GM23338 (cell line): ENCODE data around the gene TLDC2. TPM values are rescaled to one million over a fixed set of nuclear protein-coding genes. Genes with fewer than 3 reads are reported as not detected.

Source experiments
- ATAC-seq: fragments of 200-7000 bp; cut with Tn5 transposase; 3 replicates; pipeline ENCODE4 v1.9.1; 2020
- DNase-seq: peaks from one replicate; pipeline ENCODE4 v3.0.0-alpha.2; 2015; ENCODE audit warnings: low spot score
- H2AFZ ChIP-seq: fragments of 200-600 bp; sonication (generic); 2 replicates; pipeline ENCODE4 v1.8.0; 2016; ENCODE audit warnings: antibody characterized with exemption, mild to moderate bottlenecking, moderate library complexity
- H3F3A ChIP-seq: fragments of 200-600 bp; sonication (generic); replicated peaks from 2 replicates; pipeline ENCODE4 v1.8.0; 2017; ENCODE audit warnings: antibody characterized with exemption, mixed run types, low read depth
- H3K27ac ChIP-seq: fragments of 200-600 bp; sonication (generic); 2 replicates; pipeline ENCODE4 v1.6.1; 2016; ENCODE audit warnings: low read depth
- H3K27me3 ChIP-seq: fragments of 200-600 bp; sonication (generic); 2 replicates; pipeline ENCODE4 v1.8.0; 2016; ENCODE audit warnings: mild to moderate bottlenecking, mixed run types, moderate library complexity; ENCODE audit not compliant: insufficient read depth
- H3K36me3 ChIP-seq: fragments of 200-600 bp; sonication (generic); 2 replicates; pipeline ENCODE4 v1.8.0; 2016; ENCODE audit warnings: mild to moderate bottlenecking; ENCODE audit not compliant: insufficient read depth
- H3K4me1 ChIP-seq: fragments of 200-600 bp; sonication (generic); 2 replicates; pipeline ENCODE4 v1.8.0; 2016; ENCODE audit warnings: mild to moderate bottlenecking, moderate library complexity; ENCODE audit not compliant: insufficient read depth
- H3K4me2 ChIP-seq: fragments of 200-600 bp; sonication (generic); 2 replicates; pipeline ENCODE4 v1.7.1; 2017; ENCODE audit warnings: mixed run types
- H3K4me3 ChIP-seq: fragments of 200-600 bp; sonication (generic); 2 replicates; pipeline ENCODE4 v1.6.1; 2016; ENCODE audit warnings: mixed run types
- H3K79me2 ChIP-seq: fragments of 200-600 bp; sonication (generic); replicated peaks from 2 replicates; pipeline ENCODE4 v1.8.0; 2017; ENCODE audit warnings: mild to moderate bottlenecking; ENCODE audit not compliant: insufficient read depth
- H3K9me2 ChIP-seq: fragments of 200-600 bp; sonication (generic); 2 replicates; pipeline ENCODE4 v1.8.0; 2017; ENCODE audit not compliant: insufficient read depth
- H4K20me1 ChIP-seq: fragments of 200-600 bp; sonication (generic); replicated peaks from 2 replicates; pipeline ENCODE4 v1.8.0; 2017; ENCODE audit warnings: mild to moderate bottlenecking; ENCODE audit not compliant: insufficient read depth
- H3K27ac Mint-ChIP-seq: 2 replicates; pipeline ENCODE4 v1.8.0; 2020; ENCODE audit warnings: inconsistent platforms, mild to moderate bottlenecking, moderate library complexity, mixed read lengths
- H3K27me3 Mint-ChIP-seq: 3 replicates; pipeline ENCODE4 v1.8.0; 2022; ENCODE audit warnings: low read depth, mild to moderate bottlenecking, moderate library complexity, mixed read lengths, inconsistent platforms; ENCODE audit not compliant: insufficient read depth, poor library complexity
- H3K36me3 Mint-ChIP-seq: 3 replicates; pipeline ENCODE4 v1.8.0; 2021; ENCODE audit warnings: low read depth, mild to moderate bottlenecking, inconsistent platforms, moderate library complexity, mixed read lengths
- H3K4me1 Mint-ChIP-seq: 3 replicates; pipeline ENCODE4 v1.8.0; 2020; ENCODE audit warnings: mild to moderate bottlenecking, inconsistent platforms, mixed read lengths
- H3K4me3 Mint-ChIP-seq: 3 replicates; pipeline ENCODE4 v1.8.0; 2021; ENCODE audit warnings: moderate library complexity, mild to moderate bottlenecking, inconsistent platforms, mixed read lengths
- H3K9me3 Mint-ChIP-seq: 3 replicates; pipeline ENCODE4 v1.8.0; 2020; ENCODE audit warnings: moderate library complexity, mild to moderate bottlenecking, inconsistent platforms, mixed read lengths
- CREB1 ChIP-seq: fragments of 250-450 bp; sonication (Bioruptor Pico); IDR thresholded peaks from 2 replicates; pipeline ENCODE4 v1.5.0; 2020; ENCODE audit warnings: low read depth, mild to moderate bottlenecking, moderate library complexity
- EZH2 ChIP-seq: fragments of 200-600 bp; sonication (generic); IDR thresholded peaks from one replicate; pipeline ENCODE4 v1.8.0; 2017; ENCODE audit warnings: antibody characterized with exemption, mild to moderate bottlenecking, low read depth; ENCODE audit not compliant: unreplicated experiment
- EZH2phosphoT487 ChIP-seq: fragments of 200-600 bp; sonication (generic); IDR thresholded peaks from one replicate; pipeline ENCODE4 v1.8.1; 2018; ENCODE audit warnings: antibody characterized with exemption; ENCODE audit not compliant: unreplicated experiment
- JUNB ChIP-seq: IDR thresholded peaks from one replicate; pipeline ENCODE4 v1.6.1; 2016; ENCODE audit warnings: antibody characterized with exemption; ENCODE audit not compliant: unreplicated experiment
- NANOG ChIP-seq: IDR thresholded peaks from 2 replicates; pipeline ENCODE4 v1.6.1; 2016; ENCODE audit warnings: antibody characterized with exemption, borderline replicate concordance
- POLR2AphosphoS5 ChIP-seq: IDR thresholded peaks from 2 replicates; pipeline ENCODE4 v1.6.1; 2016; ENCODE audit warnings: antibody characterized with exemption, low read depth
- STAT1 ChIP-seq: IDR thresholded peaks from one replicate; pipeline ENCODE4 v1.6.1; 2016; ENCODE audit warnings: antibody characterized with exemption; ENCODE audit not compliant: unreplicated experiment
- ZNF331 ChIP-seq: fragments of 250-450 bp; sonication (Bioruptor Pico); IDR thresholded peaks from 2 replicates; pipeline ENCODE4 v1.5.0; 2020; ENCODE audit warnings: low read depth, mild to moderate bottlenecking, moderate library complexity
- polyA plus RNA-seq: library from polyadenylated mRNA; unstranded; fragments of >200 nt; fragmentation: Nextera tagmentation; extraction: Ambion mirVana; gene quantifications from 2 replicates; pipeline ENCODE4 v1.2.1, GENCODE V29; 2016
- total RNA-seq: library from RNA; depleted of rRNA; stranded (reverse); fragments of >200 nt; shearing (Covaris generic); gene quantifications from 2 replicates; pipeline ENCODE4 v1.2.3, GENCODE V29; 2014
- TF ChIP-seq, protein P1 (sequence below): fragments of 250-450 bp; sonication (Bioruptor Pico); IDR thresholded peaks from 2 replicates; pipeline ENCODE4 v1.5.0; 2020; ENCODE audit warnings: mild to moderate bottlenecking, moderate library complexity
- TF ChIP-seq, protein P2 (sequence below): IDR thresholded peaks from 2 replicates; pipeline ENCODE4 v1.6.1; 2016; ENCODE audit warnings: antibody characterized with exemption
- TF ChIP-seq, protein P3 (sequence below): IDR thresholded peaks from one replicate; pipeline ENCODE4 v1.6.1; 2018; ENCODE audit warnings: antibody characterized with exemption; ENCODE audit not compliant: unreplicated experiment

TLDC2 gene
- total and polyA plus RNA-seq, 2 experiments from 2014 or later: 0.16 to 0.38 TPM

DNA sequence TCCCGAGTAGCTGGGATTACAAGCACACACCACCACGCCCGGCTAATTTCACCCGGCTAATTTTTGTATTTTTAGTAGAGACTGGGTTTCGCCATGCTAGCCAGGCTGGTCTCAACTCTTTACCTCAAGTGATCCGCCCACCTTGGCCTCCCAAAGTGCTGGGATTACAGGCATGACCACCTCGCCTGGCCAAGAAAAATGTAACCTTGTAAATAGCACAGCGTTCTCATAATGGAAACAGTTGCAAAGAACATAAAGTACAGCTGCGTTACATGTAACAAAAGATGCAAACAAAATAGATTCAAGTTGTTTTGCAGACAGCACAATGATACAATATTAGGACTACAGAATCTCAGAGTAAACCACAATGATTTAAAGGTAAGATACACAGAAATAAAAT lies 14.6 kb downstream of the TLDC2 start (continued):
- TF ChIP-seq, protein P1, sequence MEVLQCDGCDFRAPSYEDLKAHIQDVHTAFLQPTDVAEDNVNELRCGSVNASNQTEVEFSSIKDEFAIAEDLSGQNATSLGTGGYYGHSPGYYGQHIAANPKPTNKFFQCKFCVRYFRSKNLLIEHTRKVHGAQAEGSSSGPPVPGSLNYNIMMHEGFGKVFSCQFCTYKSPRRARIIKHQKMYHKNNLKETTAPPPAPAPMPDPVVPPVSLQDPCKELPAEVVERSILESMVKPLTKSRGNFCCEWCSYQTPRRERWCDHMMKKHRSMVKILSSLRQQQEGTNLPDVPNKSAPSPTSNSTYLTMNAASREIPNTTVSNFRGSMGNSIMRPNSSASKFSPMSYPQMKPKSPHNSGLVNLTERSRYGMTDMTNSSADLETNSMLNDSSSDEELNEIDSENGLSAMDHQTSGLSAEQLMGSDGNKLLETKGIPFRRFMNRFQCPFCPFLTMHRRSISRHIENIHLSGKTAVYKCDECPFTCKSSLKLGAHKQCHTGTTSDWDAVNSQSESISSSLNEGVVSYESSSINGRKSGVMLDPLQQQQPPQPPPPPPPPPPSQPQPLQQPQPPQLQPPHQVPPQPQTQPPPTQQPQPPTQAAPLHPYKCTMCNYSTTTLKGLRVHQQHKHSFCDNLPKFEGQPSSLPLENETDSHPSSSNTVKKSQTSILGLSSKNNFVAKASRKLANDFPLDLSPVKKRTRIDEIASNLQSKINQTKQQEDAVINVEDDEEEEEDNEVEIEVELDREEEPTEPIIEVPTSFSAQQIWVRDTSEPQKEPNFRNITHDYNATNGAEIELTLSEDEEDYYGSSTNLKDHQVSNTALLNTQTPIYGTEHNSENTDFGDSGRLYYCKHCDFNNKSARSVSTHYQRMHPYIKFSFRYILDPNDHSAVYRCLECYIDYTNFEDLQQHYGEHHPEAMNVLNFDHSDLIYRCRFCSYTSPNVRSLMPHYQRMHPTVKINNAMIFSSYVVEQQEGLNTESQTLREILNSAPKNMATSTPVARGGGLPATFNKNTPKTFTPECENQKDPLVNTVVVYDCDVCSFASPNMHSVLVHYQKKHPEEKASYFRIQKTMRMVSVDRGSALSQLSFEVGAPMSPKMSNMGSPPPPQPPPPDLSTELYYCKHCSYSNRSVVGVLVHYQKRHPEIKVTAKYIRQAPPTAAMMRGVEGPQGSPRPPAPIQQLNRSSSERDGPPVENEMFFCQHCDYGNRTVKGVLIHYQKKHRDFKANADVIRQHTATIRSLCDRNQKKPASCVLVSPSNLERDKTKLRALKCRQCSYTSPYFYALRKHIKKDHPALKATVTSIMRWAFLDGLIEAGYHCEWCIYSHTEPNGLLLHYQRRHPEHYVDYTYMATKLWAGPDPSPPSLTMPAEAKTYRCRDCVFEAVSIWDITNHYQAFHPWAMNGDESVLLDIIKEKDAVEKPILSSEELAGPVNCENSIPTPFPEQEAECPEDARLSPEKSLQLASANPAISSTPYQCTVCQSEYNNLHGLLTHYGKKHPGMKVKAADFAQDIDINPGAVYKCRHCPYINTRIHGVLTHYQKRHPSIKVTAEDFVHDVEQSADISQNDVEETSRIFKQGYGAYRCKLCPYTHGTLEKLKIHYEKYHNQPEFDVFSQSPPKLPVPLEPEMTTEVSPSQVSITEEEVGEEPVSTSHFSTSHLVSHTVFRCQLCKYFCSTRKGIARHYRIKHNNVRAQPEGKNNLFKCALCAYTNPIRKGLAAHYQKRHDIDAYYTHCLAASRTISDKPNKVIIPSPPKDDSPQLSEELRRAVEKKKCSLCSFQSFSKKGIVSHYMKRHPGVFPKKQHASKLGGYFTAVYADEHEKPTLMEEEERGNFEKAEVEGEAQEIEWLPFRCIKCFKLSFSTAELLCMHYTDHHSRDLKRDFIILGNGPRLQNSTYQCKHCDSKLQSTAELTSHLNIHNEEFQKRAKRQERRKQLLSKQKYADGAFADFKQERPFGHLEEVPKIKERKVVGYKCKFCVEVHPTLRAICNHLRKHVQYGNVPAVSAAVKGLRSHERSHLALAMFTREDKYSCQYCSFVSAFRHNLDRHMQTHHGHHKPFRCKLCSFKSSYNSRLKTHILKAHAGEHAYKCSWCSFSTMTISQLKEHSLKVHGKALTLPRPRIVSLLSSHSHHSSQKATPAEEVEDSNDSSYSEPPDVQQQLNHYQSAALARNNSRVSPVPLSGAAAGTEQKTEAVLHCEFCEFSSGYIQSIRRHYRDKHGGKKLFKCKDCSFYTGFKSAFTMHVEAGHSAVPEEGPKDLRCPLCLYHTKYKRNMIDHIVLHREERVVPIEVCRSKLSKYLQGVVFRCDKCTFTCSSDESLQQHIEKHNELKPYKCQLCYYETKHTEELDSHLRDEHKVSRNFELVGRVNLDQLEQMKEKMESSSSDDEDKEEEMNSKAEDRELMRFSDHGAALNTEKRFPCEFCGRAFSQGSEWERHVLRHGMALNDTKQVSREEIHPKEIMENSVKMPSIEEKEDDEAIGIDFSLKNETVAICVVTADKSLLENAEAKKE (CRISPR knock-in tag): no peak

DNA sequence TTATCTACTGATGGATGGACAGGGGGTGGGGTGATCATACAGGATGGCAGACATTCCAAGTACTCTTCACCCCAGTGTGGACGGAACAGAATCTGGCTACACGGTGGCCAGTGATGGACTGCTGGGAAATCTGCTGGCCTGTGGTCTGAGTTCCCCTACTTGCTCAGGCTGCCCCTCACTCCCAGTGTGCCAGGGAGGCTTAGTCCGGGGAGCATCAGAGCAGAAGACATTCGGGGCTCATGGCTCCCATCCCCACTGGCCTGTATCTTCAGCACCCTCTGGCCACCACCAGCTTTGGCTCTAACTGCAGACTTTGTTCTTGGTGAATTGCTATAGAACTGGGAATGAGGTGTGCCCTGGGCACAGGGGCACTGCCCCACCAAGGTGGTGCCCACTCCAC lies 15.3 kb downstream of the TLDC2 start:
- no peak for DNase-seq
- Mint-ChIP-seq H3K4me1 (peaks cover 13% of the 10 kb centered on the region), H3K27me3 (peaks cover 4% of the 10 kb centered on the region), H3K27ac (no peak overlapping the region), H3K9me3 (no peaks in the 10 kb centered on the region), H3K36me3 (peaks cover 3% of the 10 kb centered on the region; the same call in 1 of the 3 replicates), H3K4me3 (no peak overlapping the region)
- Histone ChIP-seq H2AFZ (no peak overlapping the region), H3F3A (0 out of 2 replicates have a peak, but pooled peaks cover 7% of the 10 kb centered on the region), H3K79me2 (no peaks in the 10 kb centered on the region), H3K4me3 (no peak overlapping the region), H3K4me2 (no peak overlapping the region), H3K36me3 (0 out of 2 replicates have a peak, but pooled peaks cover 4% of the 10 kb centered on the region), H3K9me2 (no peaks in the 10 kb centered on the region), H3K27me3 (no peaks in the 10 kb centered on the region), H3K27ac (no peak overlapping the region), H4K20me1 (no peaks in the 10 kb centered on the region; the same call in 1 of the 2 replicates), H3K4me1 (peaks cover 12% of the 10 kb centered on the region)
- TF ChIP-seq ZNF331 (no peak), EZH2 (no peak), JUNB (no peak), CREB1 (CRISPR knock-in tag) (no peak), NANOG (no peak), POLR2AphosphoS5 (no peak), EZH2phosphoT487 (no peak), STAT1 (no peak)
- TF ChIP-seq, protein P2, sequence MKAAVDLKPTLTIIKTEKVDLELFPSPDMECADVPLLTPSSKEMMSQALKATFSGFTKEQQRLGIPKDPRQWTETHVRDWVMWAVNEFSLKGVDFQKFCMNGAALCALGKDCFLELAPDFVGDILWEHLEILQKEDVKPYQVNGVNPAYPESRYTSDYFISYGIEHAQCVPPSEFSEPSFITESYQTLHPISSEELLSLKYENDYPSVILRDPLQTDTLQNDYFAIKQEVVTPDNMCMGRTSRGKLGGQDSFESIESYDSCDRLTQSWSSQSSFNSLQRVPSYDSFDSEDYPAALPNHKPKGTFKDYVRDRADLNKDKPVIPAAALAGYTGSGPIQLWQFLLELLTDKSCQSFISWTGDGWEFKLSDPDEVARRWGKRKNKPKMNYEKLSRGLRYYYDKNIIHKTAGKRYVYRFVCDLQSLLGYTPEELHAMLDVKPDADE: no peak
- TF ChIP-seq, protein P3, sequence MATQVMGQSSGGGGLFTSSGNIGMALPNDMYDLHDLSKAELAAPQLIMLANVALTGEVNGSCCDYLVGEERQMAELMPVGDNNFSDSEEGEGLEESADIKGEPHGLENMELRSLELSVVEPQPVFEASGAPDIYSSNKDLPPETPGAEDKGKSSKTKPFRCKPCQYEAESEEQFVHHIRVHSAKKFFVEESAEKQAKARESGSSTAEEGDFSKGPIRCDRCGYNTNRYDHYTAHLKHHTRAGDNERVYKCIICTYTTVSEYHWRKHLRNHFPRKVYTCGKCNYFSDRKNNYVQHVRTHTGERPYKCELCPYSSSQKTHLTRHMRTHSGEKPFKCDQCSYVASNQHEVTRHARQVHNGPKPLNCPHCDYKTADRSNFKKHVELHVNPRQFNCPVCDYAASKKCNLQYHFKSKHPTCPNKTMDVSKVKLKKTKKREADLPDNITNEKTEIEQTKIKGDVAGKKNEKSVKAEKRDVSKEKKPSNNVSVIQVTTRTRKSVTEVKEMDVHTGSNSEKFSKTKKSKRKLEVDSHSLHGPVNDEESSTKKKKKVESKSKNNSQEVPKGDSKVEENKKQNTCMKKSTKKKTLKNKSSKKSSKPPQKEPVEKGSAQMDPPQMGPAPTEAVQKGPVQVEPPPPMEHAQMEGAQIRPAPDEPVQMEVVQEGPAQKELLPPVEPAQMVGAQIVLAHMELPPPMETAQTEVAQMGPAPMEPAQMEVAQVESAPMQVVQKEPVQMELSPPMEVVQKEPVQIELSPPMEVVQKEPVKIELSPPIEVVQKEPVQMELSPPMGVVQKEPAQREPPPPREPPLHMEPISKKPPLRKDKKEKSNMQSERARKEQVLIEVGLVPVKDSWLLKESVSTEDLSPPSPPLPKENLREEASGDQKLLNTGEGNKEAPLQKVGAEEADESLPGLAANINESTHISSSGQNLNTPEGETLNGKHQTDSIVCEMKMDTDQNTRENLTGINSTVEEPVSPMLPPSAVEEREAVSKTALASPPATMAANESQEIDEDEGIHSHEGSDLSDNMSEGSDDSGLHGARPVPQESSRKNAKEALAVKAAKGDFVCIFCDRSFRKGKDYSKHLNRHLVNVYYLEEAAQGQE: no peak
- no peak for ATAC-seq
